Measurements from ENCODE around the gene CEP63. TPM values are rescaled to one million over a fixed set of nuclear protein-coding genes. Genes with fewer than 3 reads are reported as not detected.

Gene CEP63
- total RNA-seq, 2 donors from 2014 or later = 21.2 to 33.0 TPM

DNA sequence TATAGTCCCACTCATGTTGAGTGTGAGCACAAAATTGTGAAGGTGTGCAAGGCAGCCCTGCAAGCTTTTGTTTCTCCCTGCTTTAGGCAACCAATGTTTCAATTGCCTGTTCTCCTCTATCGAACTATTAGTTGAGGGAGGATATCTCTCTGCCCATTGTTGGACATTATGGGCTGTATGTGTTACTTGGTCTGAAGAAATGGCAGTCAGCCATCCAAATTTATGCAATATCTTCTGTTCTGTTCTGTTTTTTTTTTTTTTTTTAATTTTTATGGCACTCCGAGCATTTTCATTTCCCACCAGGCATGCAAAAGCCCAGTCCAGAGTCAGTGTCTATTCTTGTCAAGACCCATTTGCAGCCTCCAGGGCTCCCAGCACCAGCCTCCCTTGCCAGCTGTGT, 44.0 kb upstream of the CEP63 start:
- Histone ChIP-seq H3K27me3 (ENCODE audit: control insufficient read depth, insufficient read depth, low read length, poor library complexity, severe bottlenecking) (no peaks in the 10 kb centered on the region), H3K9ac (ENCODE audit: extremely low read depth, low read length, poor library complexity, severe bottlenecking) (no peak overlapping the region), H3K9me3 (ENCODE audit: control insufficient read depth, low read length) (peaks cover 8% of the 10 kb centered on the region), H3K4me1 (ENCODE audit: control insufficient read depth, insufficient read depth, low read length) (no peaks in the 10 kb centered on the region), H3K36me3 (ENCODE audit: control insufficient read depth, insufficient read depth, low read length) (no peaks in the 10 kb centered on the region), H3K4me3 (ENCODE audit: low read length) (no peak overlapping the region), H3K27ac (ENCODE audit: low read depth, low read length) (no peak overlapping the region)
- WGBS, 2 experiments (ENCODE audit: insufficient coverage in 1 of 2, insufficient read length in 1 of 2) = 96 to 100% methylated on average over 1 to 2 of the region's 2 CpGs
- H3K27ac Mint-ChIP-seq = no peak overlapping the region
- H3K36me3 Mint-ChIP-seq (ENCODE audit: low read depth) = no peaks in the 10 kb centered on the region
- DNase-seq = no peak
- H3K4me3 Mint-ChIP-seq = no peak overlapping the region
- peaks cover 3% of the 10 kb centered on the region for H3K27me3 Mint-ChIP-seq (ENCODE audit: insufficient read depth)
- TF ChIP-seq, protein P1, sequence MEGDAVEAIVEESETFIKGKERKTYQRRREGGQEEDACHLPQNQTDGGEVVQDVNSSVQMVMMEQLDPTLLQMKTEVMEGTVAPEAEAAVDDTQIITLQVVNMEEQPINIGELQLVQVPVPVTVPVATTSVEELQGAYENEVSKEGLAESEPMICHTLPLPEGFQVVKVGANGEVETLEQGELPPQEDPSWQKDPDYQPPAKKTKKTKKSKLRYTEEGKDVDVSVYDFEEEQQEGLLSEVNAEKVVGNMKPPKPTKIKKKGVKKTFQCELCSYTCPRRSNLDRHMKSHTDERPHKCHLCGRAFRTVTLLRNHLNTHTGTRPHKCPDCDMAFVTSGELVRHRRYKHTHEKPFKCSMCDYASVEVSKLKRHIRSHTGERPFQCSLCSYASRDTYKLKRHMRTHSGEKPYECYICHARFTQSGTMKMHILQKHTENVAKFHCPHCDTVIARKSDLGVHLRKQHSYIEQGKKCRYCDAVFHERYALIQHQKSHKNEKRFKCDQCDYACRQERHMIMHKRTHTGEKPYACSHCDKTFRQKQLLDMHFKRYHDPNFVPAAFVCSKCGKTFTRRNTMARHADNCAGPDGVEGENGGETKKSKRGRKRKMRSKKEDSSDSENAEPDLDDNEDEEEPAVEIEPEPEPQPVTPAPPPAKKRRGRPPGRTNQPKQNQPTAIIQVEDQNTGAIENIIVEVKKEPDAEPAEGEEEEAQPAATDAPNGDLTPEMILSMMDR (conservative IDR thresholded peaks at IDR 0.05) = no peak
- peaks cover 3% of the 10 kb centered on the region for H3K9me3 Mint-ChIP-seq
- H3K4me1 Mint-ChIP-seq = no peaks in the 10 kb centered on the region

DNA sequence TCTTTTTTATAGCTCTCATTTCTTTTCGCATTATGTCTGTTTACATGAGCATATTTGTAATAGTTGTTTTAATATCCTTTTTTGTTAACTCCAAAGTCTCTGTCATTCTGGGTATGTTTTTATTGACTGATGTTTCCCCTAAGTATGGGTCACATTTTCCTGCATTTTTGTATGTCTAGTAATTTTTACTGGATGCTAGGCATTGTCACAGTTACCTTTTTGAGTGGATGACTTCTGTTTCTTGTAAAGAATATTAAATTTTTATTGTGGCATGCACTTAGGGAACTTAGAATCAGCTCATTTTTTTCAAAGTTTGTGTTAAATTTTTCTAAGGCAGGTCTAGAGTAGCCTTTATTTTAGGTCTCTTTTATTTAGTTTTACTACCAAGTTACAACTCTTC, 40.8 kb upstream of the CEP63 start:
- no peak overlapping the region for H3K4me3 Mint-ChIP-seq
- H3K27me3 Mint-ChIP-seq (ENCODE audit: insufficient read depth) = peaks cover 3% of the 10 kb centered on the region
- TF ChIP-seq, protein P1 (conservative IDR thresholded peaks at IDR 0.05) = no peak

GRCh38 chr3:134445636-134446035, 40.2 kb upstream of the CEP63 start:
- peaks cover 3% of the 10 kb centered on the region for H3K9me3 Mint-ChIP-seq
- H3K9ac ChIP-seq (ENCODE audit: extremely low read depth, low read length, poor library complexity, severe bottlenecking) = no peak overlapping the region
- WGBS, 2 experiments (ENCODE audit: insufficient coverage in 1 of 2, insufficient read length in 1 of 2) = 69 to 89% methylated on average over 1 of the region's 1 CpG
- no peak overlapping the region for H3K4me3 Mint-ChIP-seq
- H3K27ac Mint-ChIP-seq = no peak overlapping the region
- H3K9me3 ChIP-seq (ENCODE audit: control insufficient read depth, low read length) = peaks cover 8% of the 10 kb centered on the region
- H3K27me3 ChIP-seq (ENCODE audit: control insufficient read depth, insufficient read depth, low read length, poor library complexity, severe bottlenecking) = no peaks in the 10 kb centered on the region
- no peaks in the 10 kb centered on the region for H3K36me3 Mint-ChIP-seq (ENCODE audit: low read depth)
- peaks cover 3% of the 10 kb centered on the region for H3K27me3 Mint-ChIP-seq (ENCODE audit: insufficient read depth)
- peaks cover 6% of the 10 kb centered on the region for H3K4me1 Mint-ChIP-seq
- no peak overlapping the region for H3K27ac ChIP-seq (ENCODE audit: low read depth, low read length)
- no peak overlapping the region for H3K4me3 ChIP-seq (ENCODE audit: low read length)
- TF ChIP-seq, protein P1 (conservative IDR thresholded peaks at IDR 0.05) = no peak
- H3K36me3 ChIP-seq (ENCODE audit: control insufficient read depth, insufficient read depth, low read length) = no peaks in the 10 kb centered on the region
- H3K4me1 ChIP-seq (ENCODE audit: control insufficient read depth, insufficient read depth, low read length) = peaks cover 3% of the 10 kb centered on the region
- DNase-seq = no peak

More for the DNA sequence above, 40.8 kb upstream of the CEP63 start:
- H3K4me1 ChIP-seq (ENCODE audit: control insufficient read depth, insufficient read depth, low read length) = peaks cover 3% of the 10 kb centered on the region
- H3K4me1 Mint-ChIP-seq = peaks cover 6% of the 10 kb centered on the region
- no peak overlapping the region for H3K9ac ChIP-seq (ENCODE audit: extremely low read depth, low read length, poor library complexity, severe bottlenecking)
- peaks cover 8% of the 10 kb centered on the region for H3K9me3 ChIP-seq (ENCODE audit: control insufficient read depth, low read length)
- no peak overlapping the region for H3K4me3 ChIP-seq (ENCODE audit: low read length)
- WGBS, 2 experiments (ENCODE audit: insufficient coverage in 1 of 2, insufficient read length in 1 of 2) = no CpG with 5 or more reads among the region's 1 CpG
- no peak for DNase-seq
- no peaks in the 10 kb centered on the region for H3K27me3 ChIP-seq (ENCODE audit: control insufficient read depth, insufficient read depth, low read length, poor library complexity, severe bottlenecking)
- no peak overlapping the region for H3K27ac Mint-ChIP-seq
- no peaks in the 10 kb centered on the region for H3K36me3 ChIP-seq (ENCODE audit: control insufficient read depth, insufficient read depth, low read length)
- H3K36me3 Mint-ChIP-seq (ENCODE audit: low read depth) = no peaks in the 10 kb centered on the region
- peaks cover 3% of the 10 kb centered on the region for H3K9me3 Mint-ChIP-seq
- H3K27ac ChIP-seq (ENCODE audit: low read depth, low read length) = no peak overlapping the region

Data from endodermal cell (in vitro differentiated cells).